ENCODE results near the gene ADAM22.

The ADAM22 gene

GRCh38 chr7:88102675-88103074 is 168.6 kb downstream of the ADAM22 start:
- in situ Hi-C loops (cut with MboI; ENCODE audit: low sequenced_read_pairs) = no loop called here

- in situ Hi-C loops (cut with MboI; ENCODE audit: low sequenced_read_pairs) = no loop called here
These were observed 170.7 kb downstream of the ADAM22 start for GRCh38 chr7:88104732-88105131.

- in situ Hi-C loops (cut with MboI; ENCODE audit: low sequenced_read_pairs) = no loop called here
These were observed 171.2 kb downstream of the ADAM22 start for GRCh38 chr7:88105231-88105630.

GRCh38 chr7:88106434-88106833 is 172.4 kb downstream of the ADAM22 start:
- in situ Hi-C loops (cut with MboI; ENCODE audit: low sequenced_read_pairs) = no loop called here

GRCh38 chr7:88109612-88110011 is 175.6 kb downstream of the ADAM22 start:
- in situ Hi-C loops (cut with MboI; ENCODE audit: low sequenced_read_pairs) = no loop called here

GRCh38 chr7:88111140-88111743 is 177.2 kb downstream of the ADAM22 start:
- in situ Hi-C loops (cut with MboI; ENCODE audit: low sequenced_read_pairs) = no loop called here

GRCh38 chr7:88111954-88112471 is 178.0 kb downstream of the ADAM22 start:
- in situ Hi-C loops (cut with MboI; ENCODE audit: low sequenced_read_pairs) = no loop called here

GRCh38 chr7:88115258-88115796 is 181.3 kb downstream of the ADAM22 start:
- in situ Hi-C loops (cut with MboI; ENCODE audit: low sequenced_read_pairs) = no loop called here

GRCh38 chr7:88115816-88116215 is 181.8 kb downstream of the ADAM22 start:
- in situ Hi-C loops (cut with MboI; ENCODE audit: low sequenced_read_pairs) = no loop called here

- in situ Hi-C loops (cut with MboI; ENCODE audit: low sequenced_read_pairs) = no loop called here
These were observed 182.3 kb downstream of the ADAM22 start for GRCh38 chr7:88116235-88116795.

GRCh38 chr7:88117325-88117724 is 183.3 kb downstream of the ADAM22 start:
- in situ Hi-C loops (cut with MboI; ENCODE audit: low sequenced_read_pairs) = no loop called here

GRCh38 chr7:88121335-88121734 is 187.3 kb downstream of the ADAM22 start:
- in situ Hi-C loops (cut with MboI; ENCODE audit: low sequenced_read_pairs) = no loop called here

- in situ Hi-C loops (cut with MboI; ENCODE audit: low sequenced_read_pairs) = no loop called here
These were observed 193.7 kb downstream of the ADAM22 start for GRCh38 chr7:88127637-88128290.

- in situ Hi-C loops (cut with MboI; ENCODE audit: low sequenced_read_pairs) = no loop called here
These were observed 198.7 kb downstream of the ADAM22 start for GRCh38 chr7:88132725-88133124.

- in situ Hi-C loops (cut with MboI; ENCODE audit: low sequenced_read_pairs) = no loop called here
These were observed 206.9 kb downstream of the ADAM22 start for GRCh38 chr7:88140947-88141346.

GRCh38 chr7:88141479-88141878 is 207.4 kb downstream of the ADAM22 start:
- in situ Hi-C loops (cut with MboI; ENCODE audit: low sequenced_read_pairs) = no loop called here

- in situ Hi-C loops (cut with MboI; ENCODE audit: low sequenced_read_pairs) = no loop called here
These were observed 207.9 kb downstream of the ADAM22 start for GRCh38 chr7:88141953-88142352.

- in situ Hi-C loops (cut with MboI; ENCODE audit: low sequenced_read_pairs) = no loop called here
These were observed 212.6 kb downstream of the ADAM22 start for GRCh38 chr7:88146616-88147015.

- in situ Hi-C loops (cut with MboI; ENCODE audit: low sequenced_read_pairs) = no loop called here
These were observed 213.3 kb downstream of the ADAM22 start for GRCh38 chr7:88147341-88147740.

- in situ Hi-C loops (cut with MboI; ENCODE audit: low sequenced_read_pairs) = no loop called here
These were observed 213.9 kb downstream of the ADAM22 start for GRCh38 chr7:88147949-88148348.

GRCh38 chr7:88150033-88150432 is 216.0 kb downstream of the ADAM22 start:
- in situ Hi-C loops (cut with MboI; ENCODE audit: low sequenced_read_pairs) = no loop called here

All from hTERT RPE-1 (cell line).